MM.1S (cell line): ENCODE results near the gene KLC3.

Experiments used
- DNase-seq: peaks from one replicate; pipeline ENCODE4 v3.0.0-alpha.2; 2015
- H2AFZ ChIP-seq: fragments of 300-600 bp; sonication (generic); 2 replicates; pipeline ENCODE4 v1.6.0; 2016; ENCODE audit warnings: antibody characterized with exemption, low read length
- H3F3A ChIP-seq: fragments of 300-600 bp; sonication (generic); 2 replicates; pipeline ENCODE4 v1.6.1; 2016; ENCODE audit warnings: mild to moderate bottlenecking, antibody characterized with exemption, low read length, moderate library complexity, mixed read lengths; ENCODE audit not compliant: insufficient read depth
- H3K27ac ChIP-seq: fragments of 300-600 bp; sonication (generic); 2 replicates; pipeline ENCODE4 v1.5.1; 2016; ENCODE audit warnings: mild to moderate bottlenecking, low read length
- H3K27me3 ChIP-seq: fragments of 300-600 bp; sonication (generic); replicated peaks from 2 replicates; pipeline ENCODE4 v1.6.0; 2016; ENCODE audit warnings: low read length; ENCODE audit not compliant: insufficient read depth
- H3K36me3 ChIP-seq: fragments of 300-600 bp; sonication (generic); replicated peaks from 2 replicates; pipeline ENCODE4 v1.6.1; 2016; ENCODE audit warnings: mild to moderate bottlenecking, low read length, mixed read lengths; ENCODE audit not compliant: insufficient read depth
- H3K4me1 ChIP-seq: fragments of 300-600 bp; sonication (generic); 2 replicates; pipeline ENCODE4 v1.6.1; 2016; ENCODE audit warnings: low read length, mixed read lengths
- H3K4me2 ChIP-seq: fragments of 300-600 bp; sonication (generic); 2 replicates; pipeline ENCODE4 v1.6.0; 2016; ENCODE audit warnings: low read depth, low read length
- H3K4me3 ChIP-seq: fragments of 300-600 bp; sonication (generic); 2 replicates; pipeline ENCODE4 v1.5.1; 2016; ENCODE audit warnings: low read length, mixed read lengths
- H3K79me2 ChIP-seq: fragments of 300-600 bp; sonication (generic); 2 replicates; pipeline ENCODE4 v1.6.1; 2016; ENCODE audit warnings: mixed run types, low read length, mixed read lengths
- H3K9ac ChIP-seq: fragments of 300-600 bp; sonication (generic); 2 replicates; pipeline ENCODE4 v1.6.1; 2016; ENCODE audit warnings: low read length, mixed read lengths
- H3K9me2 ChIP-seq: fragments of 300-600 bp; sonication (generic); replicated peaks from 2 replicates; pipeline ENCODE4 v1.6.1; 2016; ENCODE audit warnings: mild to moderate bottlenecking, low read length, mixed read lengths; ENCODE audit not compliant: insufficient read depth
- H3K9me3 ChIP-seq: fragments of 300-600 bp; sonication (generic); replicated peaks from 2 replicates; pipeline ENCODE4 v1.6.1; 2016; ENCODE audit warnings: mild to moderate bottlenecking, low read length, mixed read lengths; ENCODE audit not compliant: insufficient read depth
- H4K20me1 ChIP-seq: fragments of 300-600 bp; sonication (generic); 2 replicates; pipeline ENCODE4 v1.6.1; 2016; ENCODE audit warnings: mild to moderate bottlenecking, low read length, moderate library complexity, mixed read lengths; ENCODE audit not compliant: insufficient read depth
- EZH2 ChIP-seq: fragments of 300-600 bp; sonication (generic); optimal IDR thresholded peaks from 2 replicates; pipeline ENCODE3; 2017; ENCODE audit warnings: low read depth, mild to moderate bottlenecking, antibody characterized with exemption, low read length, mixed read lengths
- EZH2phosphoT487 ChIP-seq: fragments of 300-600 bp; sonication (generic); IDR thresholded peaks from 2 replicates; pipeline ENCODE4 v1.6.1; 2018; ENCODE audit warnings: antibody characterized with exemption, low read length
- TF ChIP-seq, protein P1 (sequence below): fragments of 300-600 bp; sonication (generic); IDR thresholded peaks from 2 replicates; pipeline ENCODE4 v1.5.1; 2016; ENCODE audit warnings: antibody characterized with exemption, low read length, mixed read lengths

The KLC3 gene

DNA sequence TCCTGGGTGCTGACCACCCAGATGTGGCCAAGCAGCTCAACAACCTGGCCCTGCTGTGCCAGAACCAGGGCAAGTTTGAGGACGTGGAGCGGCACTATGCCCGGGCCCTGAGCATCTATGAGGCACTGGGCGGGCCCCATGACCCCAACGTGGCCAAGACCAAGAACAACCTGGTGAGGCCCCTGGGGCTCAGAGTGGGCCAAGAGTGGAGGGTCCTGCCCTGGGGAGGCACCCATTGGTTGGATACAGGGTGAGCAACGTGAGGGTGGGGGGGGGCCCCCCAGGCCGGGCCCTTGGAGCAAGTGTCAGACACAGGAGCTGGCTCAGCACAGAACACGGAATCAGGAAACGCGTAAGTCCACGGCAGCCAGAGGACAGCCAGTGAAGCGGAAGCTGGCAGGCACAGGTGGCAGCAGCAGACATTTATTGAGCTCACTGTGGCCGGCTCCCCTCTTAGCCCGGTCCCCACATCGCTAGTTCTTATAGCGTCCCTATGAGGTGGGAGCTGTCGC lies 8.9 kb downstream of the KLC3 start:
- no peaks in the 10 kb centered on the region for H3K79me2 ChIP-seq
- H3K27me3 ChIP-seq = peaks cover 30% of the 10 kb centered on the region
- no peaks in the 10 kb centered on the region for H3K36me3 ChIP-seq
- H3F3A ChIP-seq = no peaks in the 10 kb centered on the region
- no peak for DNase-seq
- H3K27ac ChIP-seq = no peak overlapping the region
- no peaks in the 10 kb centered on the region for H3K4me1 ChIP-seq
- H3K9me3 ChIP-seq = no peaks in the 10 kb centered on the region
- no peak overlapping the region for H3K4me2 ChIP-seq
- no peaks in the 10 kb centered on the region for H3K9me2 ChIP-seq
- H3K4me3 ChIP-seq = no peak overlapping the region
- TF ChIP-seq EZH2 (no peak), EZH2phosphoT487 (no peak)
- TF ChIP-seq, protein P1, sequence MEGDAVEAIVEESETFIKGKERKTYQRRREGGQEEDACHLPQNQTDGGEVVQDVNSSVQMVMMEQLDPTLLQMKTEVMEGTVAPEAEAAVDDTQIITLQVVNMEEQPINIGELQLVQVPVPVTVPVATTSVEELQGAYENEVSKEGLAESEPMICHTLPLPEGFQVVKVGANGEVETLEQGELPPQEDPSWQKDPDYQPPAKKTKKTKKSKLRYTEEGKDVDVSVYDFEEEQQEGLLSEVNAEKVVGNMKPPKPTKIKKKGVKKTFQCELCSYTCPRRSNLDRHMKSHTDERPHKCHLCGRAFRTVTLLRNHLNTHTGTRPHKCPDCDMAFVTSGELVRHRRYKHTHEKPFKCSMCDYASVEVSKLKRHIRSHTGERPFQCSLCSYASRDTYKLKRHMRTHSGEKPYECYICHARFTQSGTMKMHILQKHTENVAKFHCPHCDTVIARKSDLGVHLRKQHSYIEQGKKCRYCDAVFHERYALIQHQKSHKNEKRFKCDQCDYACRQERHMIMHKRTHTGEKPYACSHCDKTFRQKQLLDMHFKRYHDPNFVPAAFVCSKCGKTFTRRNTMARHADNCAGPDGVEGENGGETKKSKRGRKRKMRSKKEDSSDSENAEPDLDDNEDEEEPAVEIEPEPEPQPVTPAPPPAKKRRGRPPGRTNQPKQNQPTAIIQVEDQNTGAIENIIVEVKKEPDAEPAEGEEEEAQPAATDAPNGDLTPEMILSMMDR = no peak
- no peak overlapping the region for H3K9ac ChIP-seq
- no peak overlapping the region for H2AFZ ChIP-seq
- H4K20me1 ChIP-seq = no peaks in the 10 kb centered on the region

DNA sequence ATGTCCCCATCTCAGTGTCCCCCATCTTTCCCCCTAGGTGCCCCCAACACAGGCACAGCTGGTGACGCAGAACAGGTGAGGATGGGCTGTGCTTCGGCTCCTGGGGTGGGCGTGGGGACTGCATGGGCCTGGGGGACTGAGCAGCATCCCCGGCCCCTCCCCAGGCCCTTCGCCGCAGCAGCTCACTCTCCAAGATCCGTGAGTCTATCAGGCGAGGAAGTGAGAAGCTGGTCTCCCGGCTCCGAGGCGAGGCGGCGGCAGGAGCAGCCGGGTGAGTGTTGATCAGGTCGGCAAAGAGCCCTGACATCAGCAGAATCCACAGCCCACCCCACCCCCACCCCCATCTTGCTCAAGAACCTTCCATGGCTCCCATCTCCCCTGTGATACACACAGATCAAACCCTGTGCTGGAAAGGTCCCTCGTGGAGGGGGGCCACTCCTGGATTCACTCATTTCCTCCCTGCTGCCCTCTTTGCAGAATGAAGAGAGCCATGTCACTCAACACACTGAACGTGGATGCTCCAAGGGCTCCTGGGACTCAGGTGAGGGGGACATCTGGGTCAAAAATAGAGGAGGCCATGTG lies 10.0 kb downstream of the KLC3 start:
- no peaks in the 10 kb centered on the region for H3K4me1 ChIP-seq
- H3K4me2 ChIP-seq = no peak overlapping the region
- no peaks in the 10 kb centered on the region for H3K79me2 ChIP-seq
- H3K27ac ChIP-seq = no peak overlapping the region
- no peaks in the 10 kb centered on the region for H3K9me3 ChIP-seq
- no peak overlapping the region for H3K4me3 ChIP-seq
- no peak overlapping the region for H2AFZ ChIP-seq
- H3K9ac ChIP-seq = no peak overlapping the region
- no peaks in the 10 kb centered on the region for H3K9me2 ChIP-seq
- no peaks in the 10 kb centered on the region for H3F3A ChIP-seq
- no peaks in the 10 kb centered on the region for H4K20me1 ChIP-seq
- TF ChIP-seq EZH2phosphoT487 (no peak), EZH2 (no peak)
- TF ChIP-seq, protein P1 = no peak
- H3K27me3 ChIP-seq = peaks cover 22% of the 10 kb centered on the region
- H3K36me3 ChIP-seq = no peaks in the 10 kb centered on the region
- DNase-seq = no peak

DNA sequence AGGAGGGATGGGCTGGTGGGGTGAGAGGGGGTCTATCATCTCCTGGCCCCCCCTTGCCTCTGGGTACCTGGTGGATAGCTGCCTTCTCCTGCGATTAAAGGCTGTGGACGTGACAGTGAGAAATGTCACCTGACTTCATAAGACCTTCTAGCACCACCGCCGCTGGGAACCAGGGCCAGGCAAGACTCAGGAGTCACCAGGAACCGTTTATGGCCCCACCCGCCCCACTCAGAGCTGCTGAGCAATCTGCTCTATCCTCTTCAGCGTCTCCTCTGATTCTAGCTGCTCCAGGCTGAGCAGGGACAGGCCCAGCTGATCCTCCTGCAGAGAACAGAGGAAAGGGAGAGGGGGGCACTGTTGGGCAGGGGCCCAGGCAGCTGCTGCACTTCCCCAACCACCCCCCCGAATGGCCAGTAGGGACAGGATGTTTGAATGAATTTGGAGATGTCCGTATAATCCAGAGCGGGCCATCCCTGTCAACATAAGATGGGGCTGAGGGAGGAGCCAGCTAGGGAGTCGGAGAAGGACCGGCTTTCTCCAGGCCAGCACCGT lies 10.9 kb downstream of the KLC3 start:
- H3K9me3 ChIP-seq = no peaks in the 10 kb centered on the region
- no peaks in the 10 kb centered on the region for H3K9me2 ChIP-seq
- no peaks in the 10 kb centered on the region for H3K36me3 ChIP-seq
- no peaks in the 10 kb centered on the region for H3K79me2 ChIP-seq
- no peaks in the 10 kb centered on the region for H3F3A ChIP-seq
- TF ChIP-seq, protein P1 = no peak
- peaks cover 13% of the 10 kb centered on the region; the same call in 1 of the 2 replicates for H3K27me3 ChIP-seq
- H3K4me1 ChIP-seq = no peaks in the 10 kb centered on the region
- no peaks in the 10 kb centered on the region for H4K20me1 ChIP-seq
- H3K27ac ChIP-seq = no peak overlapping the region
- H3K9ac ChIP-seq = no peak overlapping the region
- no peak for DNase-seq
- no peak overlapping the region for H3K4me3 ChIP-seq
- no peak overlapping the region for H2AFZ ChIP-seq
- H3K4me2 ChIP-seq = no peak overlapping the region
